Karpas-422 (cell line): ENCODE measurements around the gene SUSD6. TPM values are rescaled to one million over a fixed set of nuclear protein-coding genes. Genes with fewer than 3 reads are reported as not detected.
A peak's percentile ranks its signal among the peaks of the same experiment; 100 is the strongest.

Experiments used
- DNase-seq: peaks from one replicate; pipeline ENCODE4 v3.0.0-alpha.2; 2015
- H2AFZ ChIP-seq: fragments of 200-600 bp; sonication (generic); 2 replicates; pipeline ENCODE4 v1.6.1; 2014; ENCODE audit warnings: antibody characterized with exemption, low read length, mixed read lengths
- H3K27ac ChIP-seq: fragments of 200-600 bp; sonication (generic); 2 replicates; pipeline ENCODE4 v1.5.1; 2014; ENCODE audit warnings: mild to moderate bottlenecking, low read length, moderate library complexity
- H3K27me3 ChIP-seq: fragments of 200-600 bp; sonication (generic); 2 replicates; pipeline ENCODE4 v1.6.1; 2014; ENCODE audit warnings: low read length, mixed read lengths
- H3K36me3 ChIP-seq: fragments of 200-600 bp; sonication (generic); 2 replicates; pipeline ENCODE4 v1.6.1; 2014; ENCODE audit warnings: low read length, mixed read lengths; ENCODE audit not compliant: insufficient read depth
- H3K4me1 ChIP-seq: fragments of 200-600 bp; sonication (generic); 2 replicates; pipeline ENCODE4 v1.6.1; 2014; ENCODE audit warnings: mild to moderate bottlenecking, low read length, mixed read lengths
- H3K4me2 ChIP-seq: fragments of 200-600 bp; sonication (generic); 2 replicates; pipeline ENCODE4 v1.6.1; 2014; ENCODE audit warnings: low read length, low read depth, mild to moderate bottlenecking; ENCODE audit not compliant: poor library complexity, severe bottlenecking
- H3K4me3 ChIP-seq: fragments of 200-600 bp; sonication (generic); 2 replicates; pipeline ENCODE4 v1.5.1; 2014; ENCODE audit warnings: mild to moderate bottlenecking, antibody characterized with exemption, low read length, mixed read lengths
- H3K79me2 ChIP-seq: fragments of 200-600 bp; sonication (generic); 2 replicates; pipeline ENCODE4 v1.6.1; 2014; ENCODE audit warnings: mild to moderate bottlenecking, low read length, mixed read lengths
- H3K9ac ChIP-seq: fragments of 200-600 bp; sonication (generic); 2 replicates; pipeline ENCODE4 v1.6.0; 2014; ENCODE audit warnings: low read length
- H3K9me2 ChIP-seq: fragments of 200-600 bp; sonication (generic), shearing (Covaris generic); replicated peaks from 2 replicates; pipeline ENCODE4 v1.6.0; 2014; ENCODE audit warnings: mild to moderate bottlenecking, low read length, moderate library complexity; ENCODE audit not compliant: insufficient read depth
- H3K9me3 ChIP-seq: fragments of 300-700, 200-600 bp; sonication (generic); 2 replicates; pipeline ENCODE4 v1.6.1; 2014; ENCODE audit warnings: low read length, mixed read lengths
- H4K20me1 ChIP-seq: fragments of 200-600 bp; sonication (generic); 2 replicates; pipeline ENCODE4 v1.6.1; 2014; ENCODE audit warnings: mild to moderate bottlenecking, antibody characterized with exemption, low read length, low read depth; ENCODE audit not compliant: insufficient read depth
- total RNA-seq: library from RNA; depleted of rRNA; stranded (reverse); fragments of >200 nt; shearing (Covaris generic); gene quantifications from 2 replicates; pipeline ENCODE4 v1.2.3, GENCODE V29; 2014; ENCODE audit warnings: low replicate concordance

SUSD6 gene
- total RNA-seq, 1 experiment from 2014 or later = 46.0 TPM

DNA sequence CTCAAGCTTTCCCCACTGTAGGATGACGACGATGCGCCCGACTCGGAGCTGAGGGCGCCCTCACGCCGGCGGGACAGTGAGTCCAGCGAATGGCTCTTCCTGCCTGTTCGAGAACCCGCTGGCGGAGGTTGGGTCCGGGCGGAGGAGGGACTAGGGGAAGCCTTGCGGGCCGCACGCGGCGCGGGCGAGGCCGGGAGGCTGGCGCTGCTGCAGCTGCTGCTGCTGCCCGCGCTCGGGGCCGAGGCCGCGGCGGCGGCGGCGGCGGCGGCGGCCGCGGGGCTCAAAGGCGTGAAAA, 38.6 kb upstream of the SUSD6 start:
- Histone ChIP-seq H3K4me2 (no peak overlapping the region), H3K9ac (no peak overlapping the region), H3K27ac (no peak overlapping the region), H3K4me1 (peaks cover 13% of the 10 kb centered on the region), H3K36me3 (no peaks in the 10 kb centered on the region), H3K9me3 (no peaks in the 10 kb centered on the region), H4K20me1 (no peaks in the 10 kb centered on the region), H3K79me2 (no peaks in the 10 kb centered on the region), H3K9me2 (no peaks in the 10 kb centered on the region), H2AFZ (no peak overlapping the region), H3K4me3 (no peak overlapping the region), H3K27me3 (no peaks in the 10 kb centered on the region)
- DNase-seq = no peak

DNA sequence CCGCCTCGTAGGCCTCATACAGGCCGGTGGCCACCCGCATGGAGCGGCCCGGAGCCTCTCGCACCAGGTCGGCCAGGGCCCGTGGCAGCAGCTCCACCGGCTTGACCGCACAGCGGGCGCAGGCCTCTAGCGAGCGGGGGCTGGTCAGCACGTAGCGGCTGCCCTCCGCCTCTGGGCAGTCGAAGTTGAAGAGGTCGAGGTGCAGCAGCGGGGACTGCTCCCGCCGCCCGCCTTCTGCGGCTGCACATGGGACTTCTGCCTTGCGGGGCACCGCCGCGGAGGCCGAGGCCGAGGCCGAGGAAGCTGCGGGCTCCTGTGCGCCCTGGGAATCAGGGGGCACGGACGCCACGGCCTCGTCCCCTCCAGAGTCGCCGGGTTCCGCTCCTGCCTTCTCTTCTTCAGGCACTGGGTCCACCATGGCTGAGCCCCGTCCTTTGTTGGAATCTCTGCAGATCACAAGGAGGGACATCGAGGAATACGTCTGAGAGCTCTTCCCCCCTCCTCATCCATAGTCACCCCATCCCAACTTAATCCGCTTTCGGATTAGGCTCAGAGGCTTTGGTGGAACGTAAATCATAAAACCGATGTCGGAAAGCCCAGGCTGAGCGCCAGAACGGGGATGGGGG, 38.1 kb upstream of the SUSD6 start:
- no peak overlapping the region for H2AFZ ChIP-seq
- peaks cover 15% of the 10 kb centered on the region for H3K4me1 ChIP-seq
- no peaks in the 10 kb centered on the region for H3K79me2 ChIP-seq
- peak overlapping the region; percentile 59 for H3K4me2 ChIP-seq
- H3K4me3 ChIP-seq = peak overlapping the region; percentile 60; the same call in 1 of the 2 replicates
- no peak for DNase-seq
- no peaks in the 10 kb centered on the region for H3K36me3 ChIP-seq
- H3K27me3 ChIP-seq = no peaks in the 10 kb centered on the region
- no peaks in the 10 kb centered on the region for H3K9me2 ChIP-seq
- no peak overlapping the region for H3K27ac ChIP-seq
- H4K20me1 ChIP-seq = no peaks in the 10 kb centered on the region
- H3K9me3 ChIP-seq = no peaks in the 10 kb centered on the region
- no peak overlapping the region for H3K9ac ChIP-seq

DNA sequence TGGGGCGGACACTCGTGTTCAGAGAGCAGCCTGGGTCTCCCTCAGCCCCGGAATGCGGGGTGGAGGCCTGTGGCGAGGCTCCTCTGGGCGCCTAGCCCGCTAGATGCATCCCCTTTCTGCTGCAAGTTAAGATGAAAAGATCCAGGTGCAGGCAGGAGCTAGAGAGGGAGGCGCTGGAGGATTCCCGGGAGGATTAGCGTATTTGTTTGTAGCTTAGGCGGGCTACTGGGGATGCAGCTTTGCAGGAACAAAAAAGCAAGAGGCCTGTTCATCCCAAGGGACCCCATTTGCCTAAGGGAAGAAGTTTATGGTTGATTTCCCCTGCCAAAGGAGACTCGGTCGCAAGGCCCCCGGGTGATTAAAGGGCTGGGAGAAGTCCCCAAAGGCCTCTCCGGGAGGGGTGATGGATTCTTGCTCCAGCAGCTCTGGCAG, 37.5 kb upstream of the SUSD6 start:
- Histone ChIP-seq H3K79me2 (no peaks in the 10 kb centered on the region), H3K4me2 (peak overlapping the region; percentile 59), H3K27ac (no peak overlapping the region), H3K9me3 (no peaks in the 10 kb centered on the region), H3K36me3 (no peaks in the 10 kb centered on the region), H3K4me1 (peaks cover 16% of the 10 kb centered on the region), H3K9ac (peak overlapping the region; percentile 31; the same call in 1 of the 2 replicates), H3K4me3 (peak overlapping the region; percentile 60), H4K20me1 (no peaks in the 10 kb centered on the region), H2AFZ (no peak overlapping the region), H3K27me3 (no peaks in the 10 kb centered on the region), H3K9me2 (no peaks in the 10 kb centered on the region)
- peak; percentile 83 for DNase-seq

DNA sequence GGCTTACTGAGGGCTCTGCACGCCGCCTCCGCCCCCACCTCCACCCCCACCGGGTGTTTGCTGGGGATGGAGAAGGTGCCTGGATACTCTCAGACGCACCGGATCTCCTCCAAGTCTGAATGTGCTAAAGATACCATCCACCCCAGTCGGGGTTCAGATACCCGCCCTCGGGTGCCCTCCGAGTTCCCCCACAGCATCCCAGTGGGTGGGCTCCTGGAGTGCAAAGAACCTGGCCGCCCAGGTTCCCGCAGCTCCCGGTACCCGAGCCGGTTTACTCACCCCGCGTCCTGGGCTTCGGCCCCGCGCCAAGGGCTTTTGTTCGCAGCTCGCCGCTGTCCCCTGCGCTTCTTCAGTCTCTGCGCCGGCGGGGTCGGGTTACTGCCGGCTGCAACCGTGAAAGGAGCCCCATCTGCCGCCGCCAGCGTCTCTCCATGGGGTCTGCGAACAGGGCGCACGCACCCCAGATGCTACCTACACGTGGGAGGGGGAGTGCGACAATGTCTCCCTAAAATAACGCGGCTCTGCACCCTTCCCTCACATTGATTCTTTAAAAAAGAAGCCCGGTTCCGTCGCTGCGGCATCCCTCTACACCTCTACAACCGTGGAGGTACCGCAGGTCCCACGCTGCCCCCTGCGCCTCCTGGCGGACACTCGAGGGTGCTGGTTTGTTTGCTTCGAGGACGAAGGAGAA, 37.0 kb upstream of the SUSD6 start, which contains the start of gene CCDC177:
TSS of gene CCDC177 (minus strand) at position 609 of the 691 bp plus-strand sequence. CDS start 1,249 bp downstream, outside the sequence.
- H4K20me1 ChIP-seq = no peaks in the 10 kb centered on the region
- H3K27ac ChIP-seq = no peak within 1 kb of the TSS
- no peaks in the 10 kb centered on the region for H3K27me3 ChIP-seq
- no peaks in the 10 kb centered on the region for H3K36me3 ChIP-seq
- peak within 1 kb of the TSS; percentile 60 for H3K4me3 ChIP-seq
- no peak within 1 kb of the TSS for H2AFZ ChIP-seq
- H3K9me3 ChIP-seq = no peaks in the 10 kb centered on the region
- H3K9ac ChIP-seq = peak within 1 kb of the TSS; percentile 31; the same call in 1 of the 2 replicates
- peak within 1 kb of the TSS; percentile 59 for H3K4me2 ChIP-seq
- no peaks in the 10 kb centered on the region for H3K79me2 ChIP-seq
- H3K4me1 ChIP-seq = peaks cover 16% of the 10 kb centered on the region
- no peaks in the 10 kb centered on the region for H3K9me2 ChIP-seq
- peak; percentile 93 for DNase-seq

DNA sequence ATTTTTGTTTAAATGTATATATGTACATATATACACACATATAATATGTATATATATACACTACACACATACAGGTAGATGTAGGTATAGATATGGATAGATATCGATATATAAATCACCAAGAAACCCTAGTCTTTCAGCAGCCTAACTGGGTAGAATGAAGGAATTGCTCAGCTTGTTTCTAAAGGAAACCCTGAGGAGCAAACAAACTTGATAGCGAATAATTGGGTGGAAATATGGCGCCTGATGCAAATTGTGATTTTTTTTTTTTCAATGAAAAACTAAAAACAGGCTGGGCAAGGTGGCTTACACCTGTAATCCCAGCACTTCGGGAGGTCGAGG, 36.5 kb upstream of the SUSD6 start:
- Histone ChIP-seq H3K27me3 (no peaks in the 10 kb centered on the region), H3K4me3 (no peak overlapping the region), H3K9me3 (no peaks in the 10 kb centered on the region), H3K9ac (no peak overlapping the region), H2AFZ (no peak overlapping the region), H3K79me2 (no peaks in the 10 kb centered on the region), H3K27ac (no peak overlapping the region), H3K4me1 (peaks cover 16% of the 10 kb centered on the region), H3K36me3 (no peaks in the 10 kb centered on the region), H3K9me2 (no peaks in the 10 kb centered on the region), H4K20me1 (no peaks in the 10 kb centered on the region), H3K4me2 (peak overlapping the region; percentile 59)
- no peak for DNase-seq

DNA sequence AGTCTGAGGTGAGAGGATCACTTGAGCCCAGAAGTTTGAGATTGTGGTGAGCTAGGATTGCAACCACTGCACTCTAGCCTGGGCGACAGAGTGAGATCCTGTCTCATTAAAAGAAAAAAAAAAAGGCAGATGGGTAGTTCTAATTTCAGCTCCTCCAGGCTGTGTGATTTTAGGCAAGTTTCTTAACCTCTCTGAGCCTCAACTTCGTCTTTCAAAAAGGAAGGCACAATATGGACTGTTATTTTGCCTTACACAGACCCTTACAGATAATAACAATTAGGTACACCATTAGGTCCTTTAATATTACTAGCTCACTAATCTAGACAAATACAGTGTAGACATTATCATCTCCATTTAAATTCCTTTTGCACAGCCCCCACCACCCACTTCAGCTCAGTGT, 31.9 kb upstream of the SUSD6 start:
- Histone ChIP-seq H3K9me3 (no peaks in the 10 kb centered on the region), H3K4me2 (no peak overlapping the region), H3K4me3 (no peak overlapping the region), H3K9me2 (no peaks in the 10 kb centered on the region), H3K79me2 (no peaks in the 10 kb centered on the region), H2AFZ (no peak overlapping the region), H3K36me3 (no peaks in the 10 kb centered on the region), H4K20me1 (no peaks in the 10 kb centered on the region), H3K4me1 (peaks cover 14% of the 10 kb centered on the region), H3K27ac (no peak overlapping the region), H3K9ac (no peak overlapping the region), H3K27me3 (no peaks in the 10 kb centered on the region)
- DNase-seq = no peak

DNA sequence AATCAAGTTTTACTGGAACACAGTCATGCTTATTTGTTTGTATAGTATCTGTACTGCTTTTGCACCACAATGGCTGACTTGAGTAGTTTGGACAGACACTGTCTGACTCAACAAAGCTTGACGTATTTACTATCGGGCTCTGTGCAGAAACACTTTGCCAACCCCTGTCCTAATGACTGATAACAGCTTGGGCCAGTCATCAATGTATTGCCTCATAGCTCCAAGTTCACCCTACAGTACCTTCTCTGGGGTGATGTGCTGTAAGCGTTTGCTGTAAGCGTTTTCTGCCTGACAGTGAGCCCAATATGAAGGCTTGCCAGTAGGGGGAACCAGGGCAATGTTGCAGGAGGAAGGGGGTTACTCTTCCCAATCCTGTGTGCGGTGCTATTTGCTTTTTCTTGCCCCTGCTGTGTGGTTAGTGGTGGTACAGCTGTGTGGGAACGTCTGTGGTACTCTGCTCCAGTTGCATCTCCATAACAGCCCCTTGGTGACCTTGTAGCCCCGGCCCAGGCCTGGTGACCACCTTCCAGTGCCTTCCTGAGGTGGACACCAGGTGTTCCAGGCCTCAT, 31.3 kb upstream of the SUSD6 start:
- Histone ChIP-seq H3K4me1 (peaks cover 12% of the 10 kb centered on the region), H3K27me3 (no peaks in the 10 kb centered on the region), H3K9me3 (no peaks in the 10 kb centered on the region), H3K9me2 (no peaks in the 10 kb centered on the region), H3K27ac (no peak overlapping the region), H3K79me2 (no peaks in the 10 kb centered on the region), H2AFZ (no peak overlapping the region), H3K4me3 (no peak overlapping the region), H3K4me2 (no peak overlapping the region), H3K9ac (no peak overlapping the region), H3K36me3 (no peaks in the 10 kb centered on the region), H4K20me1 (no peaks in the 10 kb centered on the region)
- peak; percentile 87 for DNase-seq

DNA sequence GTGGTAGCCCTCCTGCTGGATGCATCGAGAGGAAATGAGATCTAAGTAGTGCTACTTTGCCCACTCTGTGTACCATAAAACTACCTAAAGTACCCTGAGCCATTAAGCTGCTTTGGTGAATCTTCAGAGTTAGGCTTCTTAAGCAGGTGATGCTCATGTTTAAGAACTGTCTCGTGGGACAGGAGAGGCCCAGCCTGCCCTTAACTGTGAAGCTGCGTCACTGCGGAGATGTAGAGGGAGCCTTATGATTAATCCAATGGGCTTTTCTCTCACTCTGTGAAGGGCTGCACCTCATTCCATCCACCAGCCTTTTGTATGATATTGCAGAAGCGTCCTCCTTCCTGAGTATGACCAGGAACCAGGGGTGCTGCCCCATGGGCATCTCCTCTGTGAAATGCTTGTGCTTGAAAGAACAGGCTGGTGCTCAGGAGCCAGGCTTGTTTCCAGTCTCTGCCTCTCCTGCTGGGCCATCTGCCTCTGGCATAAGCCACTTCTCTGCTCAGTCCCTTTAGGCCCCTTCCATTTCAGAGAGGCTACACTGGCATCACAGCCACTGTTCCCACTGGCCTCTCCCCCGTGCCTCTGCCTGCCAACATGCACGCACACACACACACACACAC, 30.0 kb upstream of the SUSD6 start:
- no peak for DNase-seq
- Histone ChIP-seq H3K9ac (no peak overlapping the region), H3K27ac (no peak overlapping the region), H3K4me3 (no peak overlapping the region), H3K79me2 (no peaks in the 10 kb centered on the region), H4K20me1 (no peaks in the 10 kb centered on the region), H3K36me3 (no peaks in the 10 kb centered on the region), H3K4me2 (no peak overlapping the region), H3K9me3 (no peaks in the 10 kb centered on the region), H3K4me1 (peaks cover 12% of the 10 kb centered on the region), H3K27me3 (no peaks in the 10 kb centered on the region), H3K9me2 (no peaks in the 10 kb centered on the region), H2AFZ (no peak overlapping the region)
